ENCODE measurements around the gene TEX26.

DNA sequence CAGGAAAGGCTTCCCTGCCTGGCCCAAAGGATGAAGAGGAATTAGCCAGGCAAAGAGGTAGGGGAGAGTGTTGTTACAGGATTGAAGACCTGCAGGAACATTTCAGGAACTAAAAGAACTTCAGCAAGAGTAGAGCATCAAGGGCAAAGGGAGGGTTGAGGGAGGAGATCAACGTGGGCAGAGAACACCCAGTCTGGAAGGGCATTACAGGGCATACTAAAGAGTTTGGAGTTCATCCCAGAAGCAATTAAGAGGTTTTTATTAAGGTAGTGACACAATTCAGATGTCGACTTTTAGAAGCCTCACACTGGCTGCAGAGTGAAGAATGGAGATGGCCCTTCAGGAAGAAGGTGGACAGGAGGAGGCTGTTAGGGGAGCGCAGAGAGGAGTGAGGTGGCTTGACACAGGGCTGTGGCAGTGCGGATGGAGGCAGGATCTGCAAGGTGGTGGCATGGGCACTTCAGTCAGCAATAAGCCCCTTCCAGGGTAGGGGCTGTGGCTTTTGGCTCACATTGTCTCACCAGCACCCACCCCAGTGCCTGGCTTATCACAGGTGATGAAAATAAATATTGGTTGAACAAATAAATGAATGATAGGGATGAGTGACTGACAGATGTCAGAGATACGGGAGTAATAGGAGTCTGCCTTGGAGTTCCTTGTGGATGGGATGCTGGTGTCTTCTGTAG, 24.9 kb downstream of the TEX26 start:
- TF ChIP-seq, protein P1, sequence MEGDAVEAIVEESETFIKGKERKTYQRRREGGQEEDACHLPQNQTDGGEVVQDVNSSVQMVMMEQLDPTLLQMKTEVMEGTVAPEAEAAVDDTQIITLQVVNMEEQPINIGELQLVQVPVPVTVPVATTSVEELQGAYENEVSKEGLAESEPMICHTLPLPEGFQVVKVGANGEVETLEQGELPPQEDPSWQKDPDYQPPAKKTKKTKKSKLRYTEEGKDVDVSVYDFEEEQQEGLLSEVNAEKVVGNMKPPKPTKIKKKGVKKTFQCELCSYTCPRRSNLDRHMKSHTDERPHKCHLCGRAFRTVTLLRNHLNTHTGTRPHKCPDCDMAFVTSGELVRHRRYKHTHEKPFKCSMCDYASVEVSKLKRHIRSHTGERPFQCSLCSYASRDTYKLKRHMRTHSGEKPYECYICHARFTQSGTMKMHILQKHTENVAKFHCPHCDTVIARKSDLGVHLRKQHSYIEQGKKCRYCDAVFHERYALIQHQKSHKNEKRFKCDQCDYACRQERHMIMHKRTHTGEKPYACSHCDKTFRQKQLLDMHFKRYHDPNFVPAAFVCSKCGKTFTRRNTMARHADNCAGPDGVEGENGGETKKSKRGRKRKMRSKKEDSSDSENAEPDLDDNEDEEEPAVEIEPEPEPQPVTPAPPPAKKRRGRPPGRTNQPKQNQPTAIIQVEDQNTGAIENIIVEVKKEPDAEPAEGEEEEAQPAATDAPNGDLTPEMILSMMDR (IDR thresholded peaks at IDR 0.05; ENCODE audit: low read depth, low read length, missing input control) = no peak
- no peak for TF ChIP-seq GABPA (IDR thresholded peaks at IDR 0.05 in 1 of 2, conservative IDR thresholded peaks at IDR 0.05 in 1 of 2)
- TF ChIP-seq YY1 (IDR thresholded peaks at IDR 0.05) = no peak
- TF ChIP-seq, protein P2, sequence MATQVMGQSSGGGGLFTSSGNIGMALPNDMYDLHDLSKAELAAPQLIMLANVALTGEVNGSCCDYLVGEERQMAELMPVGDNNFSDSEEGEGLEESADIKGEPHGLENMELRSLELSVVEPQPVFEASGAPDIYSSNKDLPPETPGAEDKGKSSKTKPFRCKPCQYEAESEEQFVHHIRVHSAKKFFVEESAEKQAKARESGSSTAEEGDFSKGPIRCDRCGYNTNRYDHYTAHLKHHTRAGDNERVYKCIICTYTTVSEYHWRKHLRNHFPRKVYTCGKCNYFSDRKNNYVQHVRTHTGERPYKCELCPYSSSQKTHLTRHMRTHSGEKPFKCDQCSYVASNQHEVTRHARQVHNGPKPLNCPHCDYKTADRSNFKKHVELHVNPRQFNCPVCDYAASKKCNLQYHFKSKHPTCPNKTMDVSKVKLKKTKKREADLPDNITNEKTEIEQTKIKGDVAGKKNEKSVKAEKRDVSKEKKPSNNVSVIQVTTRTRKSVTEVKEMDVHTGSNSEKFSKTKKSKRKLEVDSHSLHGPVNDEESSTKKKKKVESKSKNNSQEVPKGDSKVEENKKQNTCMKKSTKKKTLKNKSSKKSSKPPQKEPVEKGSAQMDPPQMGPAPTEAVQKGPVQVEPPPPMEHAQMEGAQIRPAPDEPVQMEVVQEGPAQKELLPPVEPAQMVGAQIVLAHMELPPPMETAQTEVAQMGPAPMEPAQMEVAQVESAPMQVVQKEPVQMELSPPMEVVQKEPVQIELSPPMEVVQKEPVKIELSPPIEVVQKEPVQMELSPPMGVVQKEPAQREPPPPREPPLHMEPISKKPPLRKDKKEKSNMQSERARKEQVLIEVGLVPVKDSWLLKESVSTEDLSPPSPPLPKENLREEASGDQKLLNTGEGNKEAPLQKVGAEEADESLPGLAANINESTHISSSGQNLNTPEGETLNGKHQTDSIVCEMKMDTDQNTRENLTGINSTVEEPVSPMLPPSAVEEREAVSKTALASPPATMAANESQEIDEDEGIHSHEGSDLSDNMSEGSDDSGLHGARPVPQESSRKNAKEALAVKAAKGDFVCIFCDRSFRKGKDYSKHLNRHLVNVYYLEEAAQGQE (IDR thresholded peaks at IDR 0.05) = no peak
- no peak for TF ChIP-seq HNF4A (conservative IDR thresholded peaks at IDR 0.05)

Measured in liver (tissue), 3 donors.